DND-41 (cell line): ENCODE measurements around the gene FGG.

ENCODE experiments used
- EZH2 ChIP-seq: IDR thresholded peaks from 3 replicates; pipeline ENCODE4 v1.6.1; 2012; ENCODE audit warnings: borderline replicate concordance, low read depth, mild to moderate bottlenecking, moderate library complexity, low read length, inconsistent platforms; ENCODE audit not compliant: severe bottlenecking
- TF ChIP-seq, protein P1 (sequence below): IDR thresholded peaks from 2 replicates; pipeline ENCODE4 v1.5.1; 2012; ENCODE audit warnings: borderline replicate concordance, low read length, moderate library complexity, mild to moderate bottlenecking; ENCODE audit not compliant: poor library complexity, severe bottlenecking; ENCODE audit errors: extremely low read depth

DNA sequence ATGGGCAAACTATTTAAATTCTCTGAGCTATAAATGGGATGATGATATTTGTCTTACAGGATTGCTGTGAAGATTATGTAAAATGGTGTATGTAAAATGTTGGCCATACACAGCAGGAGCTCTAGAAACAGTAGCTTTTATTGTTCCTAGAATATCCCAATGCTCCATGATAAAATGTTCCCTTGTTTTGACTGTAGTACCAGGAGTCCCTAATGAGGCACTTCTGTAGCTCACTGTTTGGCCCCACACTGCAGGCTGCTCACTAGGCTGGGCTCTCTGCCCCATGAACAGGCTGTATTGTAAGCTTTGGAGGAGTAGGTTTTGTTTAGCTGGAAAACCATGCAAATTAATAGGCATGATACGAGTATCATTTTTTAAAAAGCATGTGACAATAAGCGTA, 18.6 kb downstream of the FGG start:
- TF ChIP-seq EZH2 = no peak
- TF ChIP-seq, protein P1, sequence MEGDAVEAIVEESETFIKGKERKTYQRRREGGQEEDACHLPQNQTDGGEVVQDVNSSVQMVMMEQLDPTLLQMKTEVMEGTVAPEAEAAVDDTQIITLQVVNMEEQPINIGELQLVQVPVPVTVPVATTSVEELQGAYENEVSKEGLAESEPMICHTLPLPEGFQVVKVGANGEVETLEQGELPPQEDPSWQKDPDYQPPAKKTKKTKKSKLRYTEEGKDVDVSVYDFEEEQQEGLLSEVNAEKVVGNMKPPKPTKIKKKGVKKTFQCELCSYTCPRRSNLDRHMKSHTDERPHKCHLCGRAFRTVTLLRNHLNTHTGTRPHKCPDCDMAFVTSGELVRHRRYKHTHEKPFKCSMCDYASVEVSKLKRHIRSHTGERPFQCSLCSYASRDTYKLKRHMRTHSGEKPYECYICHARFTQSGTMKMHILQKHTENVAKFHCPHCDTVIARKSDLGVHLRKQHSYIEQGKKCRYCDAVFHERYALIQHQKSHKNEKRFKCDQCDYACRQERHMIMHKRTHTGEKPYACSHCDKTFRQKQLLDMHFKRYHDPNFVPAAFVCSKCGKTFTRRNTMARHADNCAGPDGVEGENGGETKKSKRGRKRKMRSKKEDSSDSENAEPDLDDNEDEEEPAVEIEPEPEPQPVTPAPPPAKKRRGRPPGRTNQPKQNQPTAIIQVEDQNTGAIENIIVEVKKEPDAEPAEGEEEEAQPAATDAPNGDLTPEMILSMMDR = no peak
